ENCODE measurements around the gene TCP11L2. TPM values are rescaled to one million over a fixed set of nuclear protein-coding genes. Genes with fewer than 3 reads are reported as not detected.
"Not testable (repeated sequence)": the region's sequence is repeated elsewhere in the genome, so short reads cannot be mapped to it uniquely, and the experiment has no call there.

Gene TCP11L2
- polyA plus RNA-seq, 1 donor = 12.7 TPM

DNA sequence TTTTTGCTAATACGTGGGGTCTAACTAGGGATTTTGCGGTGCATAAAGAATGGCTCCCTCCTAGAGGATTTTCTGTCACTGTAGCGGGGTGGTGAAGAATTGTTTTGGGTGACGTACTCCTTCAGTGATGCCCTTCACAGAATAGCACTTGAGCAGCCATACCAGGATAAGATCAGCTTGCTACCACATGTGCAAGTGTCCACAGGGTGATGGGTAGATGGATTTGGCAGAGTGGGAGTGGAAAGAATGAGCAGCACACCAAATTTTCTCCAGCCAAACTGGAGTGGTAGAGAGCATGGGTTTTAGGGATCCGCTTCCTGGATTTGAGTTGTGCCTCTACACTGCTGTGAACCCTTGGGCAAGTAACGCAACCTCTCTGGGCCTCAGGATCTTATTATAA is 2.3 kb downstream of the TCP11L2 start:
- 100% methylated on average over 1 of the region's 6 CpGs for WGBS (ENCODE audit: insufficient coverage, low lambda C conversion rate)
- Histone ChIP-seq H3K36me3 (ENCODE audit: control insufficient read depth, insufficient read depth, low read length) (no peaks in the 10 kb centered on the region), H3K27ac (ENCODE audit: low read length) (no peak overlapping the region), H3K4me1 (ENCODE audit: control insufficient read depth, insufficient read depth, low read length) (peaks cover 45% of the 10 kb centered on the region), H3K9me3 (ENCODE audit: control insufficient read depth, low read depth, low read length) (no peaks in the 10 kb centered on the region), H3K27me3 (ENCODE audit: control insufficient read depth, insufficient read depth, low read length) (no peaks in the 10 kb centered on the region), H3K4me3 (ENCODE audit: low read length) (no peak overlapping the region)
- no peak for DNase-seq

DNA sequence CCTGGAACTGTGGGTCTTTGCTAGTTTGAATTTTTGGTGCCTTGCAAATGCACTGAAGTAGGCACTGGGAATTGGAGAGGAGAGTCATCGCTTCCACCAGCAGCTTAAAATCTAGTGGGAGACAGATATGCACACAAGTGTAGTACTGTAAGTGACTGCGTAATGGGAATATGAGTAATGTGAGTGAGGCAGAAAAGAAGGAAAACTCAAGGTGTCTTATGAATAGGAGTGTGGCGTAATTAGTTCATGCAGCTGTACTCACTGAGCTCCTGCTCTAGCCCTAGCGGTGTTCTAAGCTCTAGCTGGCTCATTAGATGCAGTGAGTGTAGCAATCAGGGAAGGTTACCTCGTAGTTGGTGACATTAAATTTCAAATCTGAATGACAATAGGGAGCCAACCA is 2.8 kb downstream of the TCP11L2 start:
- DNase-seq = no peak
- Histone ChIP-seq H3K36me3 (ENCODE audit: control insufficient read depth, insufficient read depth, low read length) (no peaks in the 10 kb centered on the region), H3K4me3 (ENCODE audit: low read length) (no peak overlapping the region), H3K9me3 (ENCODE audit: control insufficient read depth, low read depth, low read length) (no peaks in the 10 kb centered on the region), H3K27me3 (ENCODE audit: control insufficient read depth, insufficient read depth, low read length) (no peaks in the 10 kb centered on the region), H3K27ac (ENCODE audit: low read length) (no peak overlapping the region), H3K4me1 (ENCODE audit: control insufficient read depth, insufficient read depth, low read length) (peaks cover 46% of the 10 kb centered on the region)
- WGBS (ENCODE audit: insufficient coverage, low lambda C conversion rate) = 100% methylated on average over 1 of the region's 5 CpGs

GRCh38 chr12:106307181-106307580 is 4.6 kb downstream of the TCP11L2 start:
- Histone ChIP-seq H3K4me3 (ENCODE audit: low read length) (no peak overlapping the region), H3K4me1 (ENCODE audit: control insufficient read depth, insufficient read depth, low read length) (peaks cover 47% of the 10 kb centered on the region), H3K27me3 (ENCODE audit: control insufficient read depth, insufficient read depth, low read length) (no peaks in the 10 kb centered on the region), H3K9me3 (ENCODE audit: control insufficient read depth, low read depth, low read length) (no peaks in the 10 kb centered on the region), H3K36me3 (ENCODE audit: control insufficient read depth, insufficient read depth, low read length) (no peaks in the 10 kb centered on the region), H3K27ac (ENCODE audit: low read length) (peak overlapping the region; percentile 92)
- peak; percentile 61 to 79 for DNase-seq
- WGBS (ENCODE audit: insufficient coverage, low lambda C conversion rate) = no CpG with 5 or more reads among the region's 1 CpG

- DNase-seq = peak; percentile 67 to 74
- peaks cover 47% of the 10 kb centered on the region for H3K4me1 ChIP-seq (ENCODE audit: control insufficient read depth, insufficient read depth, low read length)
- H3K9me3 ChIP-seq (ENCODE audit: control insufficient read depth, low read depth, low read length) = no peaks in the 10 kb centered on the region
- H3K27me3 ChIP-seq (ENCODE audit: control insufficient read depth, insufficient read depth, low read length) = no peaks in the 10 kb centered on the region
- H3K27ac ChIP-seq (ENCODE audit: low read length) = peak overlapping the region; percentile 92
- no peak overlapping the region for H3K4me3 ChIP-seq (ENCODE audit: low read length)
- peaks cover 2% of the 10 kb centered on the region for H3K36me3 ChIP-seq (ENCODE audit: control insufficient read depth, insufficient read depth, low read length)
- no CpG with 5 or more reads among the region's 1 CpG for whole genome bisulfite sequencing (ENCODE audit: insufficient coverage, low lambda C conversion rate)
These were observed 5.6 kb downstream of the TCP11L2 start for GRCh38 chr12:106308121-106308520.

DNA sequence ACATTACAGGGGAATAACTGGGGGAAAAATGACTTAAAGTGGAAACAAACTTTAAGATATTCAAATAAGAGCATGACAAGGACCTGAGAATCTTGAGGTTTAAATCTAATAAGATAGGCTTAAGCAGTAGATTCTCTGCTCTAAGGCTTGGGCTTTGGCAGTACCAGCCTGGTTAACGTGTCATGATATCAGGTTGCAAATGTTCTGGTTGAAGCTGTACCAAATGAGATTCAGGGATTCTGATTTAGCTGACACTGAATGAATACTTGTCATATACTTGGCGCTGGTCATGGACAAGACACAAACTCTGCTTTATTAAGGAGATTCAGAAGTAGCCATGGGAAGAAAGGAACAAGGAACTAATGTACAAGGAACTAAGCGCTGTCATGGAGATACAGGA is 6.1 kb downstream of the TCP11L2 start:
- H3K27me3 ChIP-seq (ENCODE audit: control insufficient read depth, insufficient read depth, low read length) = no peaks in the 10 kb centered on the region
- DNase-seq = no peak
- H3K27ac ChIP-seq (ENCODE audit: low read length) = peak overlapping the region; percentile 92
- peaks cover 47% of the 10 kb centered on the region for H3K4me1 ChIP-seq (ENCODE audit: control insufficient read depth, insufficient read depth, low read length)
- H3K36me3 ChIP-seq (ENCODE audit: control insufficient read depth, insufficient read depth, low read length) = peaks cover 2% of the 10 kb centered on the region
- WGBS (ENCODE audit: insufficient coverage, low lambda C conversion rate) = 100% methylated on average over 1 of the region's 3 CpGs
- H3K4me3 ChIP-seq (ENCODE audit: low read length) = no peak overlapping the region
- no peaks in the 10 kb centered on the region for H3K9me3 ChIP-seq (ENCODE audit: control insufficient read depth, low read depth, low read length)

DNA sequence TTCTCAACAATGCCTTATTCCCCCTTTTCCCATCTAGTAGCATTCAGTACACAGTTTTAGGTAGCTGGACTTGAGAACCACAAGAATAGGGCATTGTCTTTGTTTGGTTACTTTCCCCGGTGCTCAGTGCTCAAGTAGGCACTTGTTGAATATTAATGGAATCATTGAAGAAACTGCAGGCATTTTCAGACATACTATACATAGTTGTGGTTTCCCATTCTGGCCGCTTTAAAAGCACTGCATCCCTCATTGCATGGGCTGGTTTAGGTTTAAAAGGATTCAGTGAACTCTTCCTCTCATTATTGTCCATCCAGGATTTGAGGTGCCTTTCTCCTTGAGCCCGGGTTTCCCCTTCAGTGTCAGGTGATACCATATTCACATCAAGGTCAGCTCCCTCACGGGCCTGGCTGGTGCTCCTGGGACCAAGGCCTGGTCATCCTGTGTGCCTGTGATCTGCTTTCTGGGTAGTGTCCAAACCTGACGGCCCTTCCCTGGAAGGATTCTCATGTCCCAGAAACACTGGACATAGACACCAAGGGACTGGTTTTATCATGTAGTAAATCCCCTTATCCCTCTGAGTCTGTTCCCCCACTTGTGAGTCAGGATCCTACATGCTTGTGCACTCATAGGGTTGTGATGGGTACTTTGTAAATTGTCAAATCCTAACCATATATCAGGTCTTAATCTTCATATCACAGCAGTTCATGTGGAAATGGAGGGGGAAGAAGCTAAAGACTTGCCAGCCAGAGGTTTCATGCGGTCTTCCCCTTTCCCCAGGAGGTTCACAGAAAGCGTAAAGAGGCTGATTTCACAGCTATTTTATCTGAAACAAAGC is 7.4 kb downstream of the TCP11L2 start:
- Histone ChIP-seq H3K36me3 (ENCODE audit: control insufficient read depth, insufficient read depth, low read length) (peaks cover 9% of the 10 kb centered on the region), H3K9me3 (ENCODE audit: control insufficient read depth, low read depth, low read length) (no peaks in the 10 kb centered on the region), H3K27me3 (ENCODE audit: control insufficient read depth, insufficient read depth, low read length) (no peaks in the 10 kb centered on the region), H3K4me3 (ENCODE audit: low read length) (no peak overlapping the region), H3K4me1 (ENCODE audit: control insufficient read depth, insufficient read depth, low read length) (peaks cover 38% of the 10 kb centered on the region), H3K27ac (ENCODE audit: low read length) (no peak overlapping the region)
- no peak for DNase-seq
- WGBS (ENCODE audit: insufficient coverage, low lambda C conversion rate) = no CpG with 5 or more reads among the region's 7 CpGs

DNA sequence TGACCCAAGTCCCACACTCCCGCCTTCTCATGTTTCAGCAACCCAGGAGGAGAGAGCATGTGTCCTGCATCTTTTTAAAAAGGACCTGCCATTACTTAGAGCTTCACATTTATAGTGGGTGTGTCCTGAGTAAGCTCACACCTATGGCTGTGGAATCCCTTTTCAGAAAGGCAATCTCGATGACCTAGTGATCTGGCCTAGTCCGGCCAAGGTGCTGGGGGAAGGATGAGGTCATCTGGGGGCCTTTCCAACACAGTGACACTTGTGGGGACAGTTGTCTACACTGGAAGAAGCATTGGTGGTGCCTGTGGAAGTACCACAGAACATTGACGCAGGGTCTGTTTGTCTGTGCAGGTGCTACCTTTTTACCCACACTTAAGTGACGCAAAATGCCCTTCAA is 8.2 kb downstream of the TCP11L2 start:
- H3K4me1 ChIP-seq (ENCODE audit: control insufficient read depth, insufficient read depth, low read length) = peaks cover 35% of the 10 kb centered on the region
- WGBS (ENCODE audit: insufficient coverage, low lambda C conversion rate) = 60% methylated on average over 1 of the region's 5 CpGs
- no peaks in the 10 kb centered on the region for H3K9me3 ChIP-seq (ENCODE audit: control insufficient read depth, low read depth, low read length)
- H3K4me3 ChIP-seq (ENCODE audit: low read length) = no peak overlapping the region
- no peaks in the 10 kb centered on the region for H3K27me3 ChIP-seq (ENCODE audit: control insufficient read depth, insufficient read depth, low read length)
- no peak overlapping the region for H3K27ac ChIP-seq (ENCODE audit: low read length)
- peaks cover 16% of the 10 kb centered on the region for H3K36me3 ChIP-seq (ENCODE audit: control insufficient read depth, insufficient read depth, low read length)
- DNase-seq = no peak

GRCh38 chr12:106311139-106311538 is 8.6 kb downstream of the TCP11L2 start:
- H3K4me3 ChIP-seq (ENCODE audit: low read length) = no peak overlapping the region
- H3K27ac ChIP-seq (ENCODE audit: low read length) = no peak overlapping the region
- no peaks in the 10 kb centered on the region for H3K9me3 ChIP-seq (ENCODE audit: control insufficient read depth, low read depth, low read length)
- no peak for DNase-seq
- peaks cover 31% of the 10 kb centered on the region for H3K4me1 ChIP-seq (ENCODE audit: control insufficient read depth, insufficient read depth, low read length)
- peaks cover 16% of the 10 kb centered on the region for H3K36me3 ChIP-seq (ENCODE audit: control insufficient read depth, insufficient read depth, low read length)
- 12% methylated on average over 3 of the region's 8 CpGs for WGBS (ENCODE audit: insufficient coverage, low lambda C conversion rate)
- no peaks in the 10 kb centered on the region for H3K27me3 ChIP-seq (ENCODE audit: control insufficient read depth, insufficient read depth, low read length)

DNA sequence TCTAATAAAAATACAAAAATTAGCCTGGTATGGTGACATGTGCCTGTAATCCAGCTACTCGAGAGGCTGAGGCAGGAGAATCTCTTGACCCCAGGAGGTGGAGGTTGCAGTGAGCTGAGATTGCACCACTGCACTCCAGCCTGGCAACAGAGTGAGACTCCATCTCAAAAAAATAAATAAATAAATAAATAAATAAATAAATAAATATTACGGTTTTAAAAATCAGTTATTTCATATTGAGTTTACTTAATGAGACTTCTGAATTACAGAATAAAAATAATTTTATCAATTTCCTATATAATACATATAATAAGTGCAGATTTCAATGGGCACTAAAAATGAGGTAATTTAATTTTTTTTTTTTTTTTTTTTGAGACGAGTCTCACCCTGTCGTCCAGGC is 10.9 kb downstream of the TCP11L2 start:
- H3K27me3 ChIP-seq (ENCODE audit: control insufficient read depth, insufficient read depth, low read length); DNase-seq; H3K27ac ChIP-seq (ENCODE audit: low read length); H3K4me3 ChIP-seq (ENCODE audit: low read length); H3K9me3 ChIP-seq (ENCODE audit: control insufficient read depth, low read depth, low read length): not testable (repeated sequence)
- peaks cover 32% of the 10 kb centered on the region for H3K36me3 ChIP-seq (ENCODE audit: control insufficient read depth, insufficient read depth, low read length)
- 0% methylated on average over 1 of the region's 4 CpGs for WGBS (ENCODE audit: insufficient coverage, low lambda C conversion rate)
- peaks cover 13% of the 10 kb centered on the region for H3K4me1 ChIP-seq (ENCODE audit: control insufficient read depth, insufficient read depth, low read length)

- Histone ChIP-seq H3K4me1 (ENCODE audit: control insufficient read depth, insufficient read depth, low read length) (peaks cover 4% of the 10 kb centered on the region), H3K27me3 (ENCODE audit: control insufficient read depth, insufficient read depth, low read length) (no peaks in the 10 kb centered on the region), H3K27ac (ENCODE audit: low read length) (no peak overlapping the region), H3K4me3 (ENCODE audit: low read length) (no peak overlapping the region), H3K9me3 (ENCODE audit: control insufficient read depth, low read depth, low read length) (no peaks in the 10 kb centered on the region), H3K36me3 (ENCODE audit: control insufficient read depth, insufficient read depth, low read length) (peaks cover 48% of the 10 kb centered on the region)
- no peak for DNase-seq
- WGBS (ENCODE audit: insufficient coverage, low lambda C conversion rate) = no CpG with 5 or more reads among the region's 4 CpGs
These were observed 13.0 kb downstream of the TCP11L2 start for GRCh38 chr12:106315523-106315922.

Measured in large intestine (tissue), 3 donors.